Panc1 (cell line): Measurements from ENCODE around the gene TOR1B. TPM values are rescaled to one million over a fixed set of nuclear protein-coding genes. Genes with fewer than 3 reads are reported as not detected.
"Not testable (repeated sequence)": the region's sequence is repeated elsewhere in the genome, so short reads cannot be mapped to it uniquely, and the experiment has no call there.

Experiments
- ATAC-seq: fragments of 200-7000 bp; cut with Tn5 transposase; 2 replicates; pipeline ENCODE4 v1.9.1; 2020; ENCODE audit warnings: mild to moderate bottlenecking, moderate library complexity
- BruUV-seq: library from RNA; stranded (reverse); fragments of 400-500 nt; replicated peaks from 2 replicates; lab custom pipeline; 2021; lab: Mats Ljungman, UMichigan
- CTCF ChIA-PET: fragments of 300-600 bp; sonication (Branson Sonifier 250); formaldehyde crosslinking; loops from one replicate; lab custom pipeline; 2022; ENCODE audit warnings: antibody characterized with exemption; lab: Charles Lee
- POLR2A ChIA-PET: fragments of 300-600 bp; sonication (Branson Sonifier 250); formaldehyde crosslinking; loops from one replicate; lab custom pipeline; 2022; ENCODE audit warnings: antibody characterized with exemption; lab: Charles Lee
- DNase-seq: peaks from one replicate; pipeline ENCODE4 v3.0.0-alpha.2; 2010; ENCODE audit warnings: low read depth, low spot score
- H3K27ac ChIP-seq: 2 replicates; pipeline ENCODE4 v1.5.1; 2011; ENCODE audit warnings: mild to moderate bottlenecking, low read length, inconsistent platforms
- H3K27me3 ChIP-seq: fragments of 200-500 bp; sonication (Bioruptor generic); 2 replicates; pipeline ENCODE4 v1.6.0; 2014; ENCODE audit warnings: low read length, inconsistent platforms; ENCODE audit not compliant: control insufficient read depth, insufficient read depth
- H3K36me3 ChIP-seq: fragments of 200-500 bp; sonication (Bioruptor generic); 2 replicates; pipeline ENCODE4 v1.5.1; 2014; ENCODE audit warnings: inconsistent platforms, mild to moderate bottlenecking, low read length, moderate library complexity; ENCODE audit not compliant: control insufficient read depth, insufficient read depth
- H3K4me1 ChIP-seq: 2 replicates; pipeline ENCODE4 v1.5.1; 2011; ENCODE audit warnings: inconsistent platforms, mild to moderate bottlenecking, low read length, moderate library complexity; ENCODE audit not compliant: control insufficient read depth, insufficient read depth
- H3K4me3 ChIP-seq, 2 experiments: 2 replicates each; pipeline ENCODE4 v1.5.1; 2011 to 2012; ENCODE audit warnings: low read depth in 2 of 2, low read length in 2 of 2, mild to moderate bottlenecking in 2 of 2, inconsistent platforms in 1 of 2, moderate library complexity in 1 of 2
- H3K9me3 ChIP-seq: fragments of 200-500 bp; sonication (Bioruptor generic); 2 replicates; pipeline ENCODE4 v1.5.1; 2014; ENCODE audit warnings: low read depth, mild to moderate bottlenecking, inconsistent platforms, low read length, moderate library complexity; ENCODE audit not compliant: control insufficient read depth, insufficient read depth
- POLR2AphosphoS5 ChIP-seq: IDR thresholded peaks from 2 replicates; pipeline ENCODE4 v1.6.1; 2012; ENCODE audit warnings: mild to moderate bottlenecking, low read depth, low read length, moderate library complexity
- SIN3A ChIP-seq: IDR thresholded peaks from 2 replicates; pipeline ENCODE4 v1.6.1; 2012; ENCODE audit warnings: low read depth, mild to moderate bottlenecking, low read length, moderate library complexity, borderline replicate concordance; ENCODE audit not compliant: insufficient read depth
- TCF7L2 ChIP-seq: IDR thresholded peaks from 2 replicates; pipeline ENCODE4 v1.6.1; 2011; ENCODE audit warnings: mild to moderate bottlenecking, low read depth, low read length, inconsistent platforms
- in situ Hi-C: cut with HindIII; loops from 2 replicates; pipeline ENCODE4 v1.10.0; 2016; ENCODE audit warnings: low sequenced_read_pairs, low pct_unique_long_range_greater_than_20kb
- intact Hi-C: fragments of 100-400 bp; cut with micrococcal nuclease; formaldehyde crosslinking; loops from one replicate; pipeline ENCODE4 v1.10.0; 2022; ENCODE audit not compliant: unreplicated experiment
- total RNA-seq: library from RNA; stranded (reverse); gene quantifications from one replicate; pipeline ENCODE4 v1.2.1, GENCODE V29; 2021; ENCODE audit not compliant: unreplicated experiment
- TF ChIP-seq, protein P1 (sequence below): fragments of 450-650 bp; IDR thresholded peaks from 2 replicates; pipeline ENCODE4 v1.5.1; 2017; ENCODE audit warnings: mild to moderate bottlenecking
- TF ChIP-seq, protein P2 (sequence below), 2 experiments: IDR thresholded peaks; 2 replicates each; pipeline ENCODE4 v1.6.1; 2011 to 2012; ENCODE audit warnings: low read depth in 2 of 2, control low read depth in 1 of 2, low read length in 1 of 2, mild to moderate bottlenecking in 1 of 2, moderate library complexity in 1 of 2; ENCODE audit not compliant: insufficient read depth in 1 of 2

TOR1B gene
- total RNA-seq, 1 experiment from 2014 or later = 37.6 TPM

GRCh38 chr9:129794549-129794948, 8.4 kb upstream of the TOR1B start:
- ChIA-PET CTCF (no interaction called here), POLR2A (no interaction called here)
- Histone ChIP-seq H3K27ac (no peak overlapping the region), H3K36me3 (no peaks in the 10 kb centered on the region), H3K4me3 (no peak overlapping the region), H3K4me1 (no peaks in the 10 kb centered on the region), H3K9me3 (no peaks in the 10 kb centered on the region), H3K27me3 (no peaks in the 10 kb centered on the region)
- DNase-seq = no peak
- BruUV-seq = no TSS peak
- intact Hi-C loops (no loop called here), in situ Hi-C loops (no loop called here)
- no peak for ATAC-seq
- no peak for TF ChIP-seq TCF7L2
- TF ChIP-seq, protein P1, sequence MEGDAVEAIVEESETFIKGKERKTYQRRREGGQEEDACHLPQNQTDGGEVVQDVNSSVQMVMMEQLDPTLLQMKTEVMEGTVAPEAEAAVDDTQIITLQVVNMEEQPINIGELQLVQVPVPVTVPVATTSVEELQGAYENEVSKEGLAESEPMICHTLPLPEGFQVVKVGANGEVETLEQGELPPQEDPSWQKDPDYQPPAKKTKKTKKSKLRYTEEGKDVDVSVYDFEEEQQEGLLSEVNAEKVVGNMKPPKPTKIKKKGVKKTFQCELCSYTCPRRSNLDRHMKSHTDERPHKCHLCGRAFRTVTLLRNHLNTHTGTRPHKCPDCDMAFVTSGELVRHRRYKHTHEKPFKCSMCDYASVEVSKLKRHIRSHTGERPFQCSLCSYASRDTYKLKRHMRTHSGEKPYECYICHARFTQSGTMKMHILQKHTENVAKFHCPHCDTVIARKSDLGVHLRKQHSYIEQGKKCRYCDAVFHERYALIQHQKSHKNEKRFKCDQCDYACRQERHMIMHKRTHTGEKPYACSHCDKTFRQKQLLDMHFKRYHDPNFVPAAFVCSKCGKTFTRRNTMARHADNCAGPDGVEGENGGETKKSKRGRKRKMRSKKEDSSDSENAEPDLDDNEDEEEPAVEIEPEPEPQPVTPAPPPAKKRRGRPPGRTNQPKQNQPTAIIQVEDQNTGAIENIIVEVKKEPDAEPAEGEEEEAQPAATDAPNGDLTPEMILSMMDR = no peak

GRCh38 chr9:129796029-129796428, 7.0 kb upstream of the TOR1B start:
- H3K36me3 ChIP-seq, H3K9me3 ChIP-seq, intact Hi-C loops, BruUV-seq, H3K27me3 ChIP-seq, H3K27ac ChIP-seq, ATAC-seq, H3K4me1 ChIP-seq, POLR2A ChIA-PET, in situ Hi-C loops, H3K4me3 ChIP-seq, DNase-seq: not testable (repeated sequence)
- CTCF ChIA-PET = interaction anchor here (0.5 kb wide), 1 partner anchor 971 kb away, joined by 3 read pairs; no protein-coding TSS in a partner anchor

- Histone ChIP-seq H3K27me3 (no peaks in the 10 kb centered on the region), H3K27ac (no peak overlapping the region), H3K36me3 (no peaks in the 10 kb centered on the region; the same call in 1 of the 2 replicates), H3K9me3 (no peaks in the 10 kb centered on the region), H3K4me1 (peaks cover 2% of the 10 kb centered on the region), H3K4me3 (no peak overlapping the region)
- no peak for DNase-seq
- no peak for ATAC-seq
- ChIA-PET CTCF (no interaction called here), POLR2A (no interaction called here)
- TF ChIP-seq SIN3A = no peak
- TF ChIP-seq TCF7L2 = no peak
- TF ChIP-seq, protein P1 = no peak
- TF ChIP-seq, protein P2, sequence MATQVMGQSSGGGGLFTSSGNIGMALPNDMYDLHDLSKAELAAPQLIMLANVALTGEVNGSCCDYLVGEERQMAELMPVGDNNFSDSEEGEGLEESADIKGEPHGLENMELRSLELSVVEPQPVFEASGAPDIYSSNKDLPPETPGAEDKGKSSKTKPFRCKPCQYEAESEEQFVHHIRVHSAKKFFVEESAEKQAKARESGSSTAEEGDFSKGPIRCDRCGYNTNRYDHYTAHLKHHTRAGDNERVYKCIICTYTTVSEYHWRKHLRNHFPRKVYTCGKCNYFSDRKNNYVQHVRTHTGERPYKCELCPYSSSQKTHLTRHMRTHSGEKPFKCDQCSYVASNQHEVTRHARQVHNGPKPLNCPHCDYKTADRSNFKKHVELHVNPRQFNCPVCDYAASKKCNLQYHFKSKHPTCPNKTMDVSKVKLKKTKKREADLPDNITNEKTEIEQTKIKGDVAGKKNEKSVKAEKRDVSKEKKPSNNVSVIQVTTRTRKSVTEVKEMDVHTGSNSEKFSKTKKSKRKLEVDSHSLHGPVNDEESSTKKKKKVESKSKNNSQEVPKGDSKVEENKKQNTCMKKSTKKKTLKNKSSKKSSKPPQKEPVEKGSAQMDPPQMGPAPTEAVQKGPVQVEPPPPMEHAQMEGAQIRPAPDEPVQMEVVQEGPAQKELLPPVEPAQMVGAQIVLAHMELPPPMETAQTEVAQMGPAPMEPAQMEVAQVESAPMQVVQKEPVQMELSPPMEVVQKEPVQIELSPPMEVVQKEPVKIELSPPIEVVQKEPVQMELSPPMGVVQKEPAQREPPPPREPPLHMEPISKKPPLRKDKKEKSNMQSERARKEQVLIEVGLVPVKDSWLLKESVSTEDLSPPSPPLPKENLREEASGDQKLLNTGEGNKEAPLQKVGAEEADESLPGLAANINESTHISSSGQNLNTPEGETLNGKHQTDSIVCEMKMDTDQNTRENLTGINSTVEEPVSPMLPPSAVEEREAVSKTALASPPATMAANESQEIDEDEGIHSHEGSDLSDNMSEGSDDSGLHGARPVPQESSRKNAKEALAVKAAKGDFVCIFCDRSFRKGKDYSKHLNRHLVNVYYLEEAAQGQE (IDR thresholded peaks at IDR 0.05; ENCODE audit: insufficient read depth in 1 of 2, low read depth in 2 of 2, low read length in 1 of 2) = no peak
- TF ChIP-seq POLR2AphosphoS5 = no peak
- intact Hi-C loops = no loop called here
- no TSS peak for BruUV-seq
- in situ Hi-C loops = no loop called here
Measured at GRCh38 chr9:129798973-129799372, 4.0 kb upstream of the TOR1B start.
